B cell (primary cell): ENCODE data around the gene RAB17. TPM values are rescaled to one million over a fixed set of nuclear protein-coding genes. Genes with fewer than 3 reads are reported as not detected.

ENCODE experiments used
- ATAC-seq: fragments of 200-7000 bp; cut with Tn5 transposase; one replicate; pipeline ENCODE4 v1.10.0; 2021; ENCODE audit warnings: low read depth, mild to moderate bottlenecking, moderate number of reproducible peaks, moderate library complexity
- CTCF ChIA-PET: fragments of 350-600 bp; sonication (Branson Sonifier 250); formaldehyde crosslinking; loops from one replicate; lab custom pipeline; 2021; ENCODE audit warnings: antibody characterized with exemption, inconsistent platforms; lab: Charles Lee
- POLR2A ChIA-PET: fragments of 350-600 bp; sonication (Branson Sonifier 250); formaldehyde crosslinking; loops from one replicate; lab custom pipeline; 2021; ENCODE audit warnings: antibody characterized with exemption; lab: Charles Lee
- DNase-seq: peaks from one replicate; pipeline ENCODE4 v3.0.0; 2013
- H2AFZ ChIP-seq: 2 replicates; pipeline ENCODE4 v1.6.1; 2012; ENCODE audit warnings: mild to moderate bottlenecking, low read depth, low read length; ENCODE audit not compliant: insufficient read depth, poor library complexity, severe bottlenecking
- H3K27ac ChIP-seq, 2 donors: 1 replicate in 1 of 2; 2 replicates in 1 of 2; pipeline ENCODE4 v1.5.1; 2012 to 2013; ENCODE audit warnings: low read length in 2 of 2, mild to moderate bottlenecking in 2 of 2, moderate library complexity in 1 of 2
- H3K27me3 ChIP-seq, 4 experiments: fragments of 200-600 bp in 1 of 4; sonication (generic) in 1 of 4; replicated peaks in 1 of 4; 1 replicate in 2 of 4; 2 replicates in 2 of 4; pipeline versions ENCODE4 v1.6.1 to v1.7.0; 2013 to 2016; ENCODE audit warnings: low read length in 3 of 4, mild to moderate bottlenecking in 2 of 4, mixed read lengths in 1 of 4, moderate library complexity in 1 of 4; ENCODE audit not compliant: insufficient read depth in 4 of 4, control insufficient read depth in 3 of 4; ENCODE audit errors: control extremely low read depth in 1 of 4
- H3K36me3 ChIP-seq, 2 experiments: replicated peaks in 1 of 2; 1 replicate in 1 of 2; 2 replicates in 1 of 2; pipeline versions ENCODE4 v1.6.1 to v1.7.1; 2013; ENCODE audit warnings: low read length in 1 of 2; ENCODE audit not compliant: insufficient read depth in 2 of 2, control insufficient read depth in 1 of 2; ENCODE audit errors: control extremely low read depth in 1 of 2, extremely low read depth in 1 of 2
- H3K4me1 ChIP-seq, 2 donors: fragments of 200-600 bp in 1 of 2; sonication (generic) in 1 of 2; 1 replicate in 1 of 2; 2 replicates in 1 of 2; pipeline versions ENCODE4 v1.5.1 to v1.6.1; 2013 to 2017; ENCODE audit warnings: low read length in 2 of 2; ENCODE audit not compliant: control insufficient read depth in 2 of 2, insufficient read depth in 2 of 2
- H3K4me2 ChIP-seq: replicated peaks from 2 replicates; pipeline ENCODE3; 2012; ENCODE audit warnings: mild to moderate bottlenecking, low read depth, low read length; ENCODE audit not compliant: poor library complexity, severe bottlenecking
- H3K4me3 ChIP-seq, 5 experiments: fragments of 200-600 bp in 1 of 5; sonication (generic) in 1 of 5; 1 replicate in 3 of 5; 2 replicates in 2 of 5; pipeline versions ENCODE4 v1.5.1 to v1.7.0; 2011 to 2016; ENCODE audit warnings: low read length in 4 of 5, mild to moderate bottlenecking in 4 of 5, low read depth in 2 of 5, control low read depth in 1 of 5, moderate library complexity in 1 of 5; ENCODE audit not compliant: insufficient read depth in 1 of 5; ENCODE audit errors: control extremely low read depth in 1 of 5, extremely low read depth in 1 of 5
- H3K79me2 ChIP-seq: fragments of 200-600 bp; sonication (generic); one replicate; pipeline ENCODE4 v1.6.0; 2016; ENCODE audit warnings: low read length; ENCODE audit not compliant: control insufficient read depth, insufficient read depth
- H3K9ac ChIP-seq: fragments of 200-600 bp; sonication (generic); 2 replicates; pipeline ENCODE4 v1.6.1; 2017; ENCODE audit warnings: mild to moderate bottlenecking, low read length, moderate library complexity
- H3K9me3 ChIP-seq, 3 donors: one replicate each; pipeline versions ENCODE4 v1.6.1 to v1.7.1; 2013; ENCODE audit warnings: low read length in 2 of 3; ENCODE audit not compliant: control insufficient read depth in 2 of 3, insufficient read depth in 1 of 3; ENCODE audit errors: control extremely low read depth in 1 of 3
- H4K20me1 ChIP-seq: 2 replicates; pipeline ENCODE4 v1.6.0; 2012; ENCODE audit warnings: mild to moderate bottlenecking, low read length; ENCODE audit not compliant: insufficient read depth, control insufficient read depth, poor library complexity, severe bottlenecking
- H3K27ac Mint-ChIP-seq: one replicate; pipeline ENCODE4 v1.8.0; 2021; ENCODE audit warnings: mixed read lengths
- H3K27me3 Mint-ChIP-seq: one replicate; pipeline ENCODE4 v1.8.0; 2021; ENCODE audit warnings: mixed read lengths
- H3K4me1 Mint-ChIP-seq: one replicate; pipeline ENCODE4 v1.8.0; 2021; ENCODE audit warnings: mixed read lengths
- H3K4me3 Mint-ChIP-seq: one replicate; pipeline ENCODE4 v1.8.0; 2021; ENCODE audit warnings: mixed read lengths
- H3K9me3 Mint-ChIP-seq: one replicate; pipeline ENCODE4 v1.8.0; 2022; ENCODE audit warnings: mixed read lengths; ENCODE audit not compliant: insufficient read depth
- CTCF ChIP-seq: fragments of 200-600 bp; IDR thresholded peaks from one replicate; pipeline ENCODE4 v1.8.0; 2022; ENCODE audit warnings: antibody characterized with exemption, mild to moderate bottlenecking
- EZH2 ChIP-seq: IDR thresholded peaks from 2 replicates; pipeline ENCODE4 v1.6.1; 2012; ENCODE audit warnings: borderline replicate concordance, low read depth, mild to moderate bottlenecking, moderate library complexity, low read length; ENCODE audit not compliant: insufficient read depth, poor library complexity, severe bottlenecking
- WGBS: methylation state at CpG from one replicate; pipeline ENCODE4 v1.1.5; 2013; ENCODE audit warnings: missing lambda C conversion rate; ENCODE audit not compliant: insufficient coverage; 5-methylcytosine and 5-hydroxymethylcytosine counted together
- intact Hi-C: fragments of 100-400 bp; cut with micrococcal nuclease; formaldehyde crosslinking; loops from one replicate; pipeline ENCODE4 v1.10.0; 2022
- polyA plus RNA-seq: library from polyadenylated mRNA; depleted of rRNA; stranded (reverse); fragments of >200 nt; gene quantifications from 2 replicates; pipeline ENCODE4 v1.2.3, GENCODE V29; 2012
- total RNA-seq, 2 donors: library from RNA; stranded (reverse); fragments of 120-200 nt in 1 of 2; gene quantifications; 1 replicate in 1 of 2; 2 replicates in 1 of 2; pipeline versions ENCODE4 v1.2.3 to v1.2.4, GENCODE V29; 2013 to 2022

Gene RAB17
- total and polyA plus RNA-seq, 2 donors (not counting 1 experiment from before 2014, with no cell fraction given), result not detected

DNA sequence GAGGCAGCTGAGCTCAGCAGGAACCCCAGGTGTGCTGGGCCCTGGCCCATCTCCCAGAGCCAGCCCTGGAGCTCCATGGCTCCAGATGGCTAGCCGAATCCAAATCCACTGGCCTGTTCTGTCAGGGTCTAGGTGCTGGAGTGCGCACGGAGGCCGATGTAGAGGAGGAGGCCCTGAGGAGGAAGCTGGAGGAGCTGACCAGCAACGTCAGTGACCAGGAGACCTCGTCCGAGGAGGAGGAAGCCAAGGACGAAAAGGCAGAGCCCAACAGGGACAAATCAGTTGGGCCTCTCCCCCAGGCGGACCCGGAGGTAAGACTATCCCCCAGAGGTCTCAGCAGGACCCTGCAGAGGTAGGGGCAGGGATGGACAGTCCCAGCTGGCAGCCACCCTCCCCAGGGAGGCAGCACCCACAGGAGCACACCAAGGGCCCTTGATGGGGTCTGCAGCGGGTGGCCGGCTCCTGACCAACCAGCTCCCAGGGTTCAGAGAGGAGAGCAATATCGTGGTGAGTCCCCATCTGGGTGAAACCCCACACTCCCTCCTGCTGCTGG, 50.2 kb downstream of the RAB17 start:
- no peak overlapping the region for H3K27ac Mint-ChIP-seq
- H2AFZ ChIP-seq, result no peak overlapping the region
- TF ChIP-seq CTCF (no peak), EZH2 (no peak)
- ChIA-PET POLR2A (no interaction called here), CTCF (interaction anchor here (1.0 to 2.4 kb wide), 2 partner anchors 27 to 32 kb away, joined by 3 to 8 read pairs; no protein-coding TSS in a partner anchor)
- H3K27ac ChIP-seq, result no peak overlapping the region
- no peak overlapping the region for H3K4me2 ChIP-seq
- H3K9me3 ChIP-seq, result no peaks in the 10 kb centered on the region
- H3K4me3 ChIP-seq, result no peak overlapping the region
- intact Hi-C loops, result no loop called here
- no peaks in the 10 kb centered on the region for H3K4me1 Mint-ChIP-seq
- H3K36me3 ChIP-seq, result no peaks in the 10 kb centered on the region
- ATAC-seq, result no peak
- DNase-seq, result no peak
- no peaks in the 10 kb centered on the region for H3K9me3 Mint-ChIP-seq
- H4K20me1 ChIP-seq, result no peaks in the 10 kb centered on the region
- no peak overlapping the region for H3K9ac ChIP-seq
- peaks cover 15% of the 10 kb centered on the region for H3K27me3 Mint-ChIP-seq
- H3K4me3 Mint-ChIP-seq, result no peak overlapping the region
- peaks cover 0 to 4% (median 0%) of the 10 kb centered on the region in 4 experiments for H3K27me3 ChIP-seq
- H3K79me2 ChIP-seq, result no peaks in the 10 kb centered on the region
- no peaks in the 10 kb centered on the region for H3K4me1 ChIP-seq
- 96% methylated on average over 13 of the region's 13 CpGs for WGBS

GRCh38 chr2:237539681-237540080, 50.9 kb downstream of the RAB17 start:
- intact Hi-C loops, result no loop called here
- no peak overlapping the region for H2AFZ ChIP-seq
- no peaks in the 10 kb centered on the region for H3K9me3 ChIP-seq
- H3K9me3 Mint-ChIP-seq, result no peaks in the 10 kb centered on the region
- H3K4me2 ChIP-seq, result no peak overlapping the region
- no peak overlapping the region for H3K4me3 Mint-ChIP-seq
- 94% methylated on average over 2 of the region's 6 CpGs for WGBS
- ChIA-PET POLR2A (no interaction called here), CTCF (interaction anchor here (1.0 to 2.4 kb wide), 2 partner anchors 27 to 32 kb away, joined by 3 to 8 read pairs; no protein-coding TSS in a partner anchor)
- H3K4me1 ChIP-seq, result no peaks in the 10 kb centered on the region
- ATAC-seq, result no peak
- TF ChIP-seq EZH2 (no peak), CTCF (no peak)
- no peak overlapping the region for H3K27ac Mint-ChIP-seq
- H3K27ac ChIP-seq, result no peak overlapping the region
- peaks cover 15% of the 10 kb centered on the region for H3K27me3 Mint-ChIP-seq
- no peak overlapping the region for H3K9ac ChIP-seq
- no peaks in the 10 kb centered on the region for H3K4me1 Mint-ChIP-seq
- H3K27me3 ChIP-seq, result peaks cover 0 to 4% (median 0%) of the 10 kb centered on the region in 4 experiments
- H3K4me3 ChIP-seq, result no peak overlapping the region
- H4K20me1 ChIP-seq, result no peaks in the 10 kb centered on the region
- no peaks in the 10 kb centered on the region for H3K36me3 ChIP-seq
- no peak for DNase-seq
- no peaks in the 10 kb centered on the region for H3K79me2 ChIP-seq
